HepG2 (cell line): Measurements from ENCODE around the gene ACOT8. TPM values are rescaled to one million over a fixed set of nuclear protein-coding genes. Genes with fewer than 3 reads are reported as not detected.

Source experiments
- ATAD3A ChIP-seq: sonication (generic); formaldehyde crosslinking; IDR thresholded peaks from 2 replicates; pipeline ENCODE4 v1.4.0; 2020; ENCODE audit warnings: missing genetic modification reagents
- FOXK2 ChIP-seq: fragments of 450-650 bp; IDR thresholded peaks from 2 replicates; pipeline ENCODE4 v1.6.1; 2016
- NONO ChIP-seq, 2 experiments: fragments of 450-650 bp in 1 of 2; sonication (generic) in 1 of 2; formaldehyde crosslinking in 1 of 2; IDR thresholded peaks in 1 of 2; conservative IDR thresholded peaks in 1 of 2; 2 replicates each; pipeline versions ENCODE4 v1.6.1 to v1.8.0; 2017 to 2022; ENCODE audit warnings: mild to moderate bottlenecking in 1 of 2, missing genetic modification reagents in 1 of 2, moderate library complexity in 1 of 2
- RFX5 ChIP-seq: IDR thresholded peaks from 2 replicates; pipeline ENCODE4 v1.6.1; 2011; ENCODE audit warnings: low read depth, low read length, improper control_type of control experiment
- SALL1 ChIP-seq: sonication (generic); formaldehyde crosslinking; IDR thresholded peaks from 2 replicates; pipeline ENCODE4 v1.8.0; 2022; ENCODE audit warnings: mild to moderate bottlenecking, missing genetic modification reagents
- SOX5 ChIP-seq: IDR thresholded peaks from 2 replicates; pipeline ENCODE4 v1.6.1; 2016; ENCODE audit warnings: borderline replicate concordance
- SOX6 ChIP-seq, 2 experiments: fragments of 450-650 bp in 1 of 2; sonication (generic) in 1 of 2; formaldehyde crosslinking in 1 of 2; IDR thresholded peaks; 2 replicates each; pipeline versions ENCODE4 v1.4.0 to v1.6.1; 2017 to 2020; ENCODE audit warnings: antibody characterized with exemption in 1 of 2, mild to moderate bottlenecking in 1 of 2, missing genetic modification reagents in 1 of 2
- ZNF264 ChIP-seq: sonication (generic); formaldehyde crosslinking; IDR thresholded peaks from 2 replicates; pipeline ENCODE4 v1.4.0; 2020; ENCODE audit warnings: missing genetic modification reagents
- ZNF33B ChIP-seq: sonication (generic); formaldehyde crosslinking; IDR thresholded peaks from 2 replicates; pipeline ENCODE4 v1.5.1; 2020; ENCODE audit warnings: mild to moderate bottlenecking, missing genetic modification reagents
- ZNF543 ChIP-seq: sonication (generic); formaldehyde crosslinking; IDR thresholded peaks from 2 replicates; pipeline ENCODE4 v1.4.0; 2020; ENCODE audit warnings: mild to moderate bottlenecking, missing genetic modification reagents
- ZNF598 ChIP-seq: sonication (generic); formaldehyde crosslinking; IDR thresholded peaks from 2 replicates; pipeline ENCODE4 v1.5.1; 2020; ENCODE audit warnings: mild to moderate bottlenecking, missing genetic modification reagents, borderline replicate concordance
- ZNF713 ChIP-seq: sonication (generic); formaldehyde crosslinking; IDR thresholded peaks from 2 replicates; pipeline ENCODE4 v1.4.0; 2020; ENCODE audit warnings: mild to moderate bottlenecking, missing genetic modification reagents
- ZNF792 ChIP-seq: IDR thresholded peaks from 2 replicates; pipeline ENCODE4 v1.6.1; 2016
- polyA plus RNA-seq, 8 experiments: library from polyadenylated mRNA; depleted of rRNA in 3 of 8; stranded (reverse) in 7 of 8; unstranded in 1 of 8; fragments of >200 nt; fragmentation: Illumina TruSeq in 4 of 8; extraction: Trizol in 4 of 8; gene quantifications; 2 replicates each; pipeline versions ENCODE4 v1.2.1 to v1.2.3, GENCODE V29; 2011 to 2016; ENCODE audit warnings: low read depth in 4 of 8, missing spikeins in 1 of 8, mixed read lengths in 1 of 8; ENCODE audit not compliant: insufficient read depth in 1 of 8
- total RNA-seq, 5 experiments: library from RNA; depleted of rRNA; stranded (reverse); fragments of >200 nt; fragmentation: Illumina TruSeq; extraction: Trizol; gene quantifications; 2 replicates each; pipeline ENCODE4 v1.2.3, GENCODE V29; 2016; ENCODE audit warnings: low read depth in 1 of 5
- TF ChIP-seq, protein P1 (sequence below): sonication (generic); formaldehyde crosslinking; IDR thresholded peaks from 2 replicates; pipeline ENCODE4 v1.5.0; 2020; ENCODE audit warnings: missing genetic modification reagents
- TF ChIP-seq, protein P2 (sequence below): sonication (generic); formaldehyde crosslinking; IDR thresholded peaks from 2 replicates; pipeline ENCODE4 v1.4.0; 2020; ENCODE audit warnings: mild to moderate bottlenecking, missing genetic modification reagents
- TF ChIP-seq, protein P3 (sequence below): sonication (generic); formaldehyde crosslinking; IDR thresholded peaks from 2 replicates; pipeline ENCODE4 v1.4.0; 2020; ENCODE audit warnings: missing genetic modification reagents, borderline replicate concordance
- TF ChIP-seq, protein P4 (sequence below): sonication (generic); formaldehyde crosslinking; IDR thresholded peaks from 2 replicates; pipeline ENCODE4 v1.5.1; 2020; ENCODE audit warnings: missing genetic modification reagents, mild to moderate bottlenecking, borderline replicate concordance
- TF ChIP-seq, protein P5 (sequence below): sonication (generic); formaldehyde crosslinking; IDR thresholded peaks from 2 replicates; pipeline ENCODE4 v1.5.0; 2020; ENCODE audit warnings: mild to moderate bottlenecking, missing genetic modification reagents
- TF ChIP-seq, protein P6 (sequence below): IDR thresholded peaks from 2 replicates; pipeline ENCODE4 v1.6.1; 2012; ENCODE audit warnings: inconsistent platforms

Gene ACOT8
- total and polyA plus RNA-seq, 2 of the 13 experiments (the other 11 are each of a cell fraction or from before 2014, with no cell fraction given): 31.4 to 45.5 TPM

DNA sequence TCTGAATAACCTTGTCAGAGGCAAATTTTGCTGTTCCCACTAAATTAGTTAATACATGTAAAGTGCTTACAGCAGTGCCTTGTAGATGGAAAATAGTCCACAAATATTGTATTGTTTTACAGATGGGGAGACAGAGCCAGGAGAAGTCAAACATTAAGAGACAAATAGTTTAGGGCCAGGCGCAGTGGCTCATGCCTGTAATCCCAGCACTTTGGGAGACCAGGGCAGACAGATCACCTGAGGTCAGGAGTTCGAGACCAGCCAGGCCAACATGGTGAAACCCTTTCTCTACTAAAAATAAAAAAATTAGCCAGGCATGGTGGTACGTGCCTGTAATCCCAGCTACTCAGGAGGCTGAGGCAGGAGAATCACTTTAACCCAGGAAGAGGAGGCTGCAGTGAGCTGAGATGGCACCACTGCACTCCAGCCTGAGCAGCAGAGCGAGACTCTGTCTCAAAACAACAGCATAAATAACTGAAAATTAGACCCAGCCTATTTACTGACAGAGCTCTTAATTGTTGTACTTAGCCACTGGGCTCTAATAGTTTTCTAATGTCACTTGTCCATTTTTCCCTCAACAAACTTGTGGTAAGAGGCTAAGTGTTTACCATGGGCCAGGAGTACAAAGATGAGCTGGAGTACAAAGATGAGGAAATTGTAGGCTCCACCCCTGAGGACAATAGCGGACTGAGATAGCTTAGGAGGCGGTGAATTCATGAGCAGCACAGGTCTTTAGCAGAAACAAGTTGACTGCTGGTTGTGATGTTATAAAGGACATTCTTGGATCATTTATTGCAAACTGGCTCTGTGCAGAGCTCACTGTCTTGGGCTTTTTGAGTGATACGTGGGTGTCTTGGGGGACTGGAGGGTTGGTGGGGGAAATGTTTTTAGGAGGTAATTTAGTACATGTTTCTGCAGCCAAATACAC, 6.6 kb upstream of the ACOT8 start (continued):
- TF ChIP-seq, protein P1, sequence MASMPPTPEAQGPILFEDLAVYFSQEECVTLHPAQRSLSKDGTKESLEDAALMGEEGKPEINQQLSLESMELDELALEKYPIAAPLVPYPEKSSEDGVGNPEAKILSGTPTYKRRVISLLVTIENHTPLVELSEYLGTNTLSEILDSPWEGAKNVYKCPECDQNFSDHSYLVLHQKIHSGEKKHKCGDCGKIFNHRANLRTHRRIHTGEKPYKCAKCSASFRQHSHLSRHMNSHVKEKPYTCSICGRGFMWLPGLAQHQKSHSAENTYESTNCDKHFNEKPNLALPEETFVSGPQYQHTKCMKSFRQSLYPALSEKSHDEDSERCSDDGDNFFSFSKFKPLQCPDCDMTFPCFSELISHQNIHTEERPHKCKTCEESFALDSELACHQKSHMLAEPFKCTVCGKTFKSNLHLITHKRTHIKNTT (CRISPR knock-in tag): no peak
- TF ChIP-seq ZNF792 (CRISPR knock-in tag): peak; percentile 47; the same call in 1 of the 2 replicates
- 0 out of 2 replicates have a peak, but pooled peaks have one; percentile 41 for TF ChIP-seq ZNF713 (CRISPR knock-in tag)
- TF ChIP-seq SOX6 (IDR thresholded peaks at IDR 0.05): no peak
- peak; percentile 97 for TF ChIP-seq SOX6 (CRISPR knock-in tag; IDR thresholded peaks at IDR 0.05)
- no peak for TF ChIP-seq ZNF33B (CRISPR knock-in tag)
- no peak for TF ChIP-seq ATAD3A (CRISPR knock-in tag)
- TF ChIP-seq SOX5 (CRISPR knock-in tag): peak; percentile 99
- TF ChIP-seq ZNF543 (CRISPR knock-in tag): no peak
- TF ChIP-seq, protein P2, sequence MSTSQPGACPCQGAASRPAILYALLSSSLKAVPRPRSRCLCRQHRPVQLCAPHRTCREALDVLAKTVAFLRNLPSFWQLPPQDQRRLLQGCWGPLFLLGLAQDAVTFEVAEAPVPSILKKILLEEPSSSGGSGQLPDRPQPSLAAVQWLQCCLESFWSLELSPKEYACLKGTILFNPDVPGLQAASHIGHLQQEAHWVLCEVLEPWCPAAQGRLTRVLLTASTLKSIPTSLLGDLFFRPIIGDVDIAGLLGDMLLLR (CRISPR knock-in tag): no peak
- TF ChIP-seq, protein P3, sequence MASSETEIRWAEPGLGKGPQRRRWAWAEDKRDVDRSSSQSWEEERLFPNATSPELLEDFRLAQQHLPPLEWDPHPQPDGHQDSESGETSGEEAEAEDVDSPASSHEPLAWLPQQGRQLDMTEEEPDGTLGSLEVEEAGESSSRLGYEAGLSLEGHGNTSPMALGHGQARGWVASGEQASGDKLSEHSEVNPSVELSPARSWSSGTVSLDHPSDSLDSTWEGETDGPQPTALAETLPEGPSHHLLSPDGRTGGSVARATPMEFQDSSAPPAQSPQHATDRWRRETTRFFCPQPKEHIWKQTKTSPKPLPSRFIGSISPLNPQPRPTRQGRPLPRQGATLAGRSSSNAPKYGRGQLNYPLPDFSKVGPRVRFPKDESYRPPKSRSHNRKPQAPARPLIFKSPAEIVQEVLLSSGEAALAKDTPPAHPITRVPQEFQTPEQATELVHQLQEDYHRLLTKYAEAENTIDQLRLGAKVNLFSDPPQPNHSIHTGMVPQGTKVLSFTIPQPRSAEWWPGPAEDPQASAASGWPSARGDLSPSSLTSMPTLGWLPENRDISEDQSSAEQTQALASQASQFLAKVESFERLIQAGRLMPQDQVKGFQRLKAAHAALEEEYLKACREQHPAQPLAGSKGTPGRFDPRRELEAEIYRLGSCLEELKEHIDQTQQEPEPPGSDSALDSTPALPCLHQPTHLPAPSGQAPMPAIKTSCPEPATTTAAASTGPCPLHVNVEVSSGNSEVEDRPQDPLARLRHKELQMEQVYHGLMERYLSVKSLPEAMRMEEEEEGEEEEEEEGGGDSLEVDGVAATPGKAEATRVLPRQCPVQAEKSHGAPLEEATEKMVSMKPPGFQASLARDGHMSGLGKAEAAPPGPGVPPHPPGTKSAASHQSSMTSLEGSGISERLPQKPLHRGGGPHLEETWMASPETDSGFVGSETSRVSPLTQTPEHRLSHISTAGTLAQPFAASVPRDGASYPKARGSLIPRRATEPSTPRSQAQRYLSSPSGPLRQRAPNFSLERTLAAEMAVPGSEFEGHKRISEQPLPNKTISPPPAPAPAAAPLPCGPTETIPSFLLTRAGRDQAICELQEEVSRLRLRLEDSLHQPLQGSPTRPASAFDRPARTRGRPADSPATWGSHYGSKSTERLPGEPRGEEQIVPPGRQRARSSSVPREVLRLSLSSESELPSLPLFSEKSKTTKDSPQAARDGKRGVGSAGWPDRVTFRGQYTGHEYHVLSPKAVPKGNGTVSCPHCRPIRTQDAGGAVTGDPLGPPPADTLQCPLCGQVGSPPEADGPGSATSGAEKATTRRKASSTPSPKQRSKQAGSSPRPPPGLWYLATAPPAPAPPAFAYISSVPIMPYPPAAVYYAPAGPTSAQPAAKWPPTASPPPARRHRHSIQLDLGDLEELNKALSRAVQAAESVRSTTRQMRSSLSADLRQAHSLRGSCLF (CRISPR knock-in tag): no peak
- TF ChIP-seq NONO (IDR thresholded peaks at IDR 0.05): no peak
- TF ChIP-seq NONO (CRISPR knock-in tag; conservative IDR thresholded peaks at IDR 0.05): no peak; the same call in 1 of the 2 replicates
- TF ChIP-seq RFX5: no peak
- peak; percentile 85 for TF ChIP-seq FOXK2
- TF ChIP-seq, protein P4, sequence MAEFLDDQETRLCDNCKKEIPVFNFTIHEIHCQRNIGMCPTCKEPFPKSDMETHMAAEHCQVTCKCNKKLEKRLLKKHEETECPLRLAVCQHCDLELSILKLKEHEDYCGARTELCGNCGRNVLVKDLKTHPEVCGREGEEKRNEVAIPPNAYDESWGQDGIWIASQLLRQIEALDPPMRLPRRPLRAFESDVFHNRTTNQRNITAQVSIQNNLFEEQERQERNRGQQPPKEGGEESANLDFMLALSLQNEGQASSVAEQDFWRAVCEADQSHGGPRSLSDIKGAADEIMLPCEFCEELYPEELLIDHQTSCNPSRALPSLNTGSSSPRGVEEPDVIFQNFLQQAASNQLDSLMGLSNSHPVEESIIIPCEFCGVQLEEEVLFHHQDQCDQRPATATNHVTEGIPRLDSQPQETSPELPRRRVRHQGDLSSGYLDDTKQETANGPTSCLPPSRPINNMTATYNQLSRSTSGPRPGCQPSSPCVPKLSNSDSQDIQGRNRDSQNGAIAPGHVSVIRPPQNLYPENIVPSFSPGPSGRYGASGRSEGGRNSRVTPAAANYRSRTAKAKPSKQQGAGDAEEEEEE (CRISPR knock-in tag): 0 out of 2 replicates have a peak, but pooled peaks have one; percentile 63
- TF ChIP-seq, protein P5, sequence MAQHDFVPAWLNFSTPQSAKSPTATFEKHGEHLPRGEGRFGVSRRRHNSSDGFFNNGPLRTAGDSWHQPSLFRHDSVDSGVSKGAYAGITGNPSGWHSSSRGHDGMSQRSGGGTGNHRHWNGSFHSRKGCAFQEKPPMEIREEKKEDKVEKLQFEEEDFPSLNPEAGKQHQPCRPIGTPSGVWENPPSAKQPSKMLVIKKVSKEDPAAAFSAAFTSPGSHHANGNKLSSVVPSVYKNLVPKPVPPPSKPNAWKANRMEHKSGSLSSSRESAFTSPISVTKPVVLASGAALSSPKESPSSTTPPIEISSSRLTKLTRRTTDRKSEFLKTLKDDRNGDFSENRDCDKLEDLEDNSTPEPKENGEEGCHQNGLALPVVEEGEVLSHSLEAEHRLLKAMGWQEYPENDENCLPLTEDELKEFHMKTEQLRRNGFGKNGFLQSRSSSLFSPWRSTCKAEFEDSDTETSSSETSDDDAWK (CRISPR knock-in tag): no peak
- TF ChIP-seq, protein P6, sequence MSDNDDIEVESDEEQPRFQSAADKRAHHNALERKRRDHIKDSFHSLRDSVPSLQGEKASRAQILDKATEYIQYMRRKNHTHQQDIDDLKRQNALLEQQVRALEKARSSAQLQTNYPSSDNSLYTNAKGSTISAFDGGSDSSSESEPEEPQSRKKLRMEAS: no peak
- peak; percentile 74 for TF ChIP-seq SALL1 (CRISPR knock-in tag)
- no peak for TF ChIP-seq ZNF598
- no peak for TF ChIP-seq ZNF264
